H9 (cell line): ENCODE results near the gene UNC80. TPM values are rescaled to one million over a fixed set of nuclear protein-coding genes. Genes with fewer than 3 reads are reported as not detected.

Experiments
- DNase-seq: peaks from one replicate; pipeline ENCODE4 v3.0.0-alpha.2; 2017
- H2AFZ ChIP-seq: one replicate; pipeline ENCODE4 v1.6.1; 2013; ENCODE audit warnings: mild to moderate bottlenecking, low read length, control low read depth, moderate library complexity
- H2AK5ac ChIP-seq: 2 replicates; pipeline ENCODE4 v1.6.1; 2013; ENCODE audit warnings: low read length, control low read depth, mixed read lengths; ENCODE audit not compliant: insufficient read length
- H2BK120ac ChIP-seq: one replicate; pipeline ENCODE4 v1.6.1; 2013; ENCODE audit warnings: low read depth, mild to moderate bottlenecking, low read length, control low read depth, inconsistent platforms; ENCODE audit not compliant: poor library complexity, severe bottlenecking
- H2BK12ac ChIP-seq: 2 replicates; pipeline ENCODE4 v1.6.1; 2013; ENCODE audit warnings: low read length, control low read depth, mixed read lengths, low read depth; ENCODE audit not compliant: insufficient read length
- H2BK15ac ChIP-seq: 2 replicates; pipeline ENCODE4 v1.6.1; 2013; ENCODE audit warnings: low read depth, low read length, control low read depth
- H2BK20ac ChIP-seq: one replicate; pipeline ENCODE4 v1.6.1; 2013; ENCODE audit warnings: low read depth, mild to moderate bottlenecking, low read length, control low read depth, inconsistent platforms; ENCODE audit not compliant: poor library complexity, severe bottlenecking
- H2BK5ac ChIP-seq: 2 replicates; pipeline ENCODE4 v1.6.1; 2013; ENCODE audit warnings: low read length, control low read depth, mixed read lengths; ENCODE audit not compliant: insufficient read length
- H3K14ac ChIP-seq: 2 replicates; pipeline ENCODE4 v1.6.1; 2013; ENCODE audit warnings: low read length, control low read depth; ENCODE audit not compliant: insufficient read depth
- H3K18ac ChIP-seq: 2 replicates; pipeline ENCODE4 v1.6.1; 2013; ENCODE audit warnings: low read depth, mild to moderate bottlenecking, mixed read lengths, low read length, control low read depth; ENCODE audit not compliant: insufficient read length
- H3K23ac ChIP-seq: 2 replicates; pipeline ENCODE4 v1.6.1; 2013; ENCODE audit warnings: low read length, control low read depth, mixed read lengths, low read depth; ENCODE audit not compliant: insufficient read length
- H3K23me2 ChIP-seq: 2 replicates; pipeline ENCODE4 v1.6.1; 2013; ENCODE audit warnings: low read depth, mild to moderate bottlenecking, mixed read lengths, low read length, control low read depth; ENCODE audit not compliant: insufficient read length, poor library complexity, severe bottlenecking
- H3K27ac ChIP-seq: 2 replicates; pipeline ENCODE4 v1.5.1; 2013; ENCODE audit warnings: low read length, control low read depth, mixed read lengths, low read depth; ENCODE audit not compliant: insufficient read length
- H3K27me3 ChIP-seq: 2 replicates; pipeline ENCODE4 v1.6.1; 2013; ENCODE audit warnings: low read length, control low read depth, inconsistent platforms; ENCODE audit not compliant: insufficient read depth
- H3K4ac ChIP-seq: 2 replicates; pipeline ENCODE4 v1.6.1; 2013; ENCODE audit warnings: low read depth, mild to moderate bottlenecking, control low read depth, inconsistent platforms, low read length, moderate library complexity
- H3K4me1 ChIP-seq: 2 replicates; pipeline ENCODE4 v1.6.1; 2013; ENCODE audit warnings: low read length, control low read depth, inconsistent platforms; ENCODE audit not compliant: insufficient read depth
- H3K4me2 ChIP-seq: 2 replicates; pipeline ENCODE4 v1.6.1; 2013; ENCODE audit warnings: low read length, control low read depth, mixed read lengths; ENCODE audit not compliant: insufficient read length, insufficient read depth
- H3K56ac ChIP-seq: 2 replicates; pipeline ENCODE4 v1.6.1; 2013; ENCODE audit warnings: low read depth, mild to moderate bottlenecking, mixed read lengths, low read length, control low read depth; ENCODE audit not compliant: insufficient read length
- H3K79me1 ChIP-seq: 2 replicates; pipeline ENCODE4 v1.6.1; 2013; ENCODE audit warnings: low read depth, mild to moderate bottlenecking, moderate library complexity, low read length, control low read depth, inconsistent platforms; ENCODE audit not compliant: insufficient read depth, poor library complexity, severe bottlenecking
- H3K79me2 ChIP-seq: 2 replicates; pipeline ENCODE4 v1.6.1; 2013; ENCODE audit warnings: low read length, control low read depth, inconsistent platforms; ENCODE audit not compliant: insufficient read depth
- H3K9ac ChIP-seq: 2 replicates; pipeline ENCODE4 v1.6.1; 2013; ENCODE audit warnings: low read length, control low read depth, mixed read lengths; ENCODE audit not compliant: insufficient read length; ENCODE audit errors: extremely low read depth
- H3K9me3 ChIP-seq: one replicate; pipeline ENCODE4 v1.6.1; 2013; ENCODE audit warnings: low read depth, low read length, inconsistent platforms; ENCODE audit not compliant: control insufficient read depth
- H3T11ph ChIP-seq: one replicate; pipeline ENCODE4 v1.6.1; 2013; ENCODE audit warnings: mild to moderate bottlenecking, low read length, control low read depth, inconsistent platforms
- H4K20me1 ChIP-seq: one replicate; pipeline ENCODE4 v1.6.1; 2013; ENCODE audit not compliant: control insufficient read depth, insufficient read length, insufficient read depth
- H4K5ac ChIP-seq: 2 replicates; pipeline ENCODE4 v1.6.1; 2013; ENCODE audit warnings: low read depth, mild to moderate bottlenecking, mixed read lengths, low read length, control low read depth; ENCODE audit not compliant: insufficient read length
- H4K8ac ChIP-seq: replicated peaks from 2 replicates; pipeline ENCODE4 v1.6.1; 2013; ENCODE audit warnings: low read length, control low read depth, mixed read lengths, low read depth; ENCODE audit not compliant: insufficient read length
- H4K91ac ChIP-seq: 2 replicates; pipeline ENCODE4 v1.6.1; 2013; ENCODE audit warnings: low read depth, mild to moderate bottlenecking, moderate library complexity, mixed read lengths, low read length, control low read depth; ENCODE audit not compliant: insufficient read length
- H3K27ac Mint-ChIP-seq, 3 experiments: 2 replicates in 2 of 3; 3 replicates in 1 of 3; pipeline ENCODE4 v1.8.0; 2020 to 2021; ENCODE audit warnings: mixed read lengths in 3 of 3, mild to moderate bottlenecking in 1 of 3, moderate library complexity in 1 of 3
- H3K27me3 Mint-ChIP-seq: 2 replicates; pipeline ENCODE4 v1.8.0; 2021; ENCODE audit warnings: low read depth, mild to moderate bottlenecking, moderate library complexity, mixed read lengths
- H3K36me3 Mint-ChIP-seq, 3 experiments: 2 replicates in 2 of 3; 3 replicates in 1 of 3; pipeline ENCODE4 v1.8.0; 2020 to 2021; ENCODE audit warnings: low read depth in 3 of 3, mixed read lengths in 3 of 3; ENCODE audit not compliant: insufficient read depth in 1 of 3
- H3K4me1 Mint-ChIP-seq, 2 experiments: 2 replicates each; pipeline ENCODE4 v1.8.0; 2020; ENCODE audit warnings: mixed read lengths in 2 of 2
- H3K4me3 Mint-ChIP-seq, 2 experiments: 2 replicates in 1 of 2; 3 replicates in 1 of 2; pipeline ENCODE4 v1.8.0; 2020 to 2021; ENCODE audit warnings: mild to moderate bottlenecking in 2 of 2, mixed read lengths in 2 of 2, moderate library complexity in 1 of 2
- H3K9me3 Mint-ChIP-seq, 2 experiments: 2 replicates in 1 of 2; 3 replicates in 1 of 2; pipeline ENCODE4 v1.8.0; 2020; ENCODE audit warnings: mild to moderate bottlenecking in 2 of 2, mixed read lengths in 2 of 2, moderate library complexity in 1 of 2
- WGBS: extraction: QIAGEN DNeasy Blood & Tissue Kit; methylation state at CpG from one replicate; pipeline ENCODE4 v1.1.7; 2013; ENCODE audit warnings: missing lambda C conversion rate, low lambda C conversion rate, mixed read lengths; ENCODE audit not compliant: insufficient read length; ENCODE audit errors: extremely low coverage; 5-methylcytosine and 5-hydroxymethylcytosine counted together
- total RNA-seq: library from RNA; stranded (reverse); gene quantifications from 2 replicates; pipeline ENCODE4 v1.2.1, GENCODE V29; 2021
- TF ChIP-seq, protein P1 (sequence below): fragments of 200-600 bp; sonication (generic); conservative IDR thresholded peaks from 3 replicates; pipeline ENCODE4 v1.8.0; 2021; ENCODE audit warnings: antibody characterized with exemption, mild to moderate bottlenecking

Gene UNC80
- total RNA-seq, 1 experiment from 2014 or later: 0.52 TPM

DNA sequence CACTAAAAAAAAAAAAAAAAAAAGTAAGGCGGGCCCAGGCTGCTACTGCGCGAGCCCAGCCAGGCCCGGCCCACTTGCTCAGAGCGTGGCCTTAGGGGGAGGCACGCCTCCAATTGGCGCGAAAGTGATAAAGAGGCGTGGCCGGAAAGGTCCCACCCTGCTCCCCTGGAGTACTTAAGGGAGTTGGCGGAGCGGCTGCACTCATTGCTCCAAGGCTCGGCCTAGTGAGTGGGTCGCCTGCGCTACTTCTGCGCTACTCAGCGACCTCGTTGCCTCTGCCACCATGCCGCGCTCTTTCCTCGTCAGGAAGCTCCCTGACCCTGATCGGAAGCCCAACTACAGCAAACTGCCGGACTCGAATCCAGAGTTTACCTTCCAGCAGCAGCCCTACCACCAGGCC is 36.9 kb downstream of the UNC80 start:
- no peak overlapping the region for H4K8ac ChIP-seq
- H3K23ac ChIP-seq: no peak overlapping the region
- H2BK12ac ChIP-seq: no peak overlapping the region
- no peaks in the 10 kb centered on the region; a peak in 2 of 5 replicates for H3K9me3 Mint-ChIP-seq
- no CpG with 5 or more reads among the region's 24 CpGs for WGBS
- no peak for DNase-seq
- no peaks in the 10 kb centered on the region for H3K23me2 ChIP-seq
- H3T11ph ChIP-seq: no peak overlapping the region
- H3K56ac ChIP-seq: no peak overlapping the region
- H3K9ac ChIP-seq: no peak overlapping the region
- H3K4me1 ChIP-seq: peaks cover 3% of the 10 kb centered on the region
- H3K27ac Mint-ChIP-seq: no peak overlapping the region
- H3K4ac ChIP-seq: no peak overlapping the region
- H3K4me3 Mint-ChIP-seq: no peak overlapping the region
- TF ChIP-seq, protein P1, sequence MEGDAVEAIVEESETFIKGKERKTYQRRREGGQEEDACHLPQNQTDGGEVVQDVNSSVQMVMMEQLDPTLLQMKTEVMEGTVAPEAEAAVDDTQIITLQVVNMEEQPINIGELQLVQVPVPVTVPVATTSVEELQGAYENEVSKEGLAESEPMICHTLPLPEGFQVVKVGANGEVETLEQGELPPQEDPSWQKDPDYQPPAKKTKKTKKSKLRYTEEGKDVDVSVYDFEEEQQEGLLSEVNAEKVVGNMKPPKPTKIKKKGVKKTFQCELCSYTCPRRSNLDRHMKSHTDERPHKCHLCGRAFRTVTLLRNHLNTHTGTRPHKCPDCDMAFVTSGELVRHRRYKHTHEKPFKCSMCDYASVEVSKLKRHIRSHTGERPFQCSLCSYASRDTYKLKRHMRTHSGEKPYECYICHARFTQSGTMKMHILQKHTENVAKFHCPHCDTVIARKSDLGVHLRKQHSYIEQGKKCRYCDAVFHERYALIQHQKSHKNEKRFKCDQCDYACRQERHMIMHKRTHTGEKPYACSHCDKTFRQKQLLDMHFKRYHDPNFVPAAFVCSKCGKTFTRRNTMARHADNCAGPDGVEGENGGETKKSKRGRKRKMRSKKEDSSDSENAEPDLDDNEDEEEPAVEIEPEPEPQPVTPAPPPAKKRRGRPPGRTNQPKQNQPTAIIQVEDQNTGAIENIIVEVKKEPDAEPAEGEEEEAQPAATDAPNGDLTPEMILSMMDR: no peak
- H3K27me3 ChIP-seq: no peaks in the 10 kb centered on the region
- no peak overlapping the region for H2AK5ac ChIP-seq
- no peaks in the 10 kb centered on the region for H3K9me3 ChIP-seq
- H3K14ac ChIP-seq: peak overlapping the region; percentile 17; the same call in 1 of the 2 replicates
- H2BK120ac ChIP-seq: no peak overlapping the region
- H4K20me1 ChIP-seq: no peaks in the 10 kb centered on the region
- H3K36me3 Mint-ChIP-seq: no peaks in the 10 kb centered on the region; a peak in 1 of 7 replicates
- no peak overlapping the region for H2BK20ac ChIP-seq
- H3K79me1 ChIP-seq: no peaks in the 10 kb centered on the region
- H2BK5ac ChIP-seq: no peak overlapping the region
- H4K91ac ChIP-seq: no peak overlapping the region
- peaks cover 5% of the 10 kb centered on the region for H3K27me3 Mint-ChIP-seq
- no peak overlapping the region for H3K27ac ChIP-seq
- no peaks in the 10 kb centered on the region for H3K79me2 ChIP-seq
- H2BK15ac ChIP-seq: no peak overlapping the region
- H3K18ac ChIP-seq: no peak overlapping the region
- peaks cover 6 to 7% of the 10 kb centered on the region in 2 experiments for H3K4me1 Mint-ChIP-seq
- H3K4me2 ChIP-seq: no peak overlapping the region
- H2AFZ ChIP-seq: no peak overlapping the region
- H4K5ac ChIP-seq: no peak overlapping the region
